IPS-18a (cell line): ENCODE data around the gene SNTN.
"Not testable (repeated sequence)": the region's sequence is repeated elsewhere in the genome, so short reads cannot be mapped to it uniquely, and the experiment has no call there.

ENCODE experiments used
- H3K27ac ChIP-seq: one replicate; pipeline ENCODE4 v1.5.1; 2013; ENCODE audit warnings: low read length
- H3K27me3 ChIP-seq: one replicate; pipeline ENCODE4 v1.6.1; 2013; ENCODE audit warnings: mild to moderate bottlenecking, low read length; ENCODE audit not compliant: control insufficient read depth, insufficient read depth
- H3K36me3 ChIP-seq: one replicate; pipeline ENCODE4 v1.6.1; 2013; ENCODE audit warnings: low read depth, low read length; ENCODE audit not compliant: control insufficient read depth
- H3K4me1 ChIP-seq: one replicate; pipeline ENCODE4 v1.6.1; 2013; ENCODE audit warnings: low read depth, low read length; ENCODE audit not compliant: control insufficient read depth
- H3K4me3 ChIP-seq: one replicate; pipeline ENCODE4 v1.5.1; 2013; ENCODE audit warnings: low read length
- H3K9ac ChIP-seq: one replicate; pipeline ENCODE4 v1.6.1; 2013; ENCODE audit warnings: mild to moderate bottlenecking, low read length, moderate library complexity
- H3K9me3 ChIP-seq: one replicate; pipeline ENCODE4 v1.6.1; 2013; ENCODE audit warnings: low read depth, low read length; ENCODE audit not compliant: control insufficient read depth

The SNTN gene

DNA sequence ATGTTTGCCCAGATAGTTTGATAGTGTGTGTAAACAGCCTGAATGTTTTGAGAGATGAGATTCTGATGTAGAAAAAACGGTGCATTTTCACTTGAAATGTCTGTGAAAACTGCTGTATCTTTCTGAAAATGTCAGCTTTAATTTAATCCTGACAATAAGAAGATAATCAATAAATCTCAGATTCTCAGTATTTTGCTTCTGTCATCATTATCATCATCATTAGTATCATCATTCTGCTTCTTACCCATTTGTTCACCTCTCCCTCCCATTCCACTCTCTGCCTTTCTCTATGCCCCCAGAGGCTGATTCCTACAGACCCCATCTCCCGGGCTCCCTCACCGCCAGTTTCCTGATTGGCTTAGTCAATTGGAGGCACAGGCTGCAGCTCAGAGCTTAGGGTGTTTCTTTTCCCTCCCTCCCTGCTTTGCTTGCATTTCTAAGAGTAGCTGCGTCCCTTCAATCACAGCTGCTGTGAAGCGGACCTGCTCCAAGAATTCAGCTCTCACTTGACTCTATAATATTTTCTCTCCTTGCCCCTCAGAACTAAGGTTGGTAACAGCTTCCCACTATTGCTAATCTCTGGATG, 8.2 kb upstream of the SNTN start:
- H3K27me3 ChIP-seq = no peaks in the 10 kb centered on the region
- H3K36me3 ChIP-seq = no peaks in the 10 kb centered on the region
- peak overlapping the region; percentile 58 for H3K9ac ChIP-seq
- peak overlapping the region; percentile 75 for H3K4me3 ChIP-seq
- H3K27ac ChIP-seq = no peak overlapping the region
- H3K9me3 ChIP-seq = no peaks in the 10 kb centered on the region
- peaks cover 11% of the 10 kb centered on the region for H3K4me1 ChIP-seq

DNA sequence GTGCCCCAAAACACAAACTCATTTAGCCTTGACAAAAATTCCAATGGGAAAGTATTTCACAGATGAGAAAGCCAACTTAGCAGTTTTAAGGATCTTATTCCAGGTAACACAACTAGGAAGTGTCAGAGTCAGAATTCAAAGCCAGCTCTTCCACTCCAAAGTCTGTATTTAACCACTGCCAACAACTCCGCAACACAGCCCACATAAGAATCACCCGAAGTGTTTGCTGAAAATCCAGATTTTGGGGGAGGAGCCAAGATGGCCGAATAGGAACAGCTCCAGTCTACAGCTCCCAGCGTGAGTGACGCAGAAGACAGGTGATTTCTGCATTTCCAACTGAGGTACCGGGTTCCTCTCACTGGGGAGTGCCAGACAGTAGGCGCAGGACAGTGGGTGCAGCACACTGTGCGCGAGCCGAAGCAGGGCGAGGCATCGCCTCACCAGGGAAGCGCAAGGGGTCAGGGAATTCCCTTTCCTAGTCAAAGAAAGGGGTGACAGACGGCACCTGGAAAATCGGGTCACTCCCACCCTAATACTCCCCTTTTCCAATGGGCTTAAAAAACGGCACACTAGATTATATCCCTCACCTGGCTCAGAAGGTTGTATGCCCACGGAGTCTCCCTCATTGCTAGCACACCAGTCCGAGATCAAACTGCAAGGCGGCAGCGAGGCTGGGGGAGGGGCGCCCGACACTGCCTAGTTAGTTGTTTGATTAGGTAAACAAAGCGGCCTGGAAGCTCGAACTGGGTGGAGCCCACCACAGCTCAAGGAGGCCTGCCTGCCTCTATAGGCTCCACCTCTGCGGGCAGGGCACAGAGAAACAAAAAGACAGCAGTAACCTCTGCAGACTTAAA, 7.3 kb upstream of the SNTN start:
- not testable (repeated sequence) for H3K27ac ChIP-seq, H3K9me3 ChIP-seq, H3K27me3 ChIP-seq, H3K36me3 ChIP-seq
- Histone ChIP-seq H3K9ac (peak overlapping the region; percentile 58), H3K4me1 (peaks cover 11% of the 10 kb centered on the region), H3K4me3 (peak overlapping the region; percentile 75)

DNA sequence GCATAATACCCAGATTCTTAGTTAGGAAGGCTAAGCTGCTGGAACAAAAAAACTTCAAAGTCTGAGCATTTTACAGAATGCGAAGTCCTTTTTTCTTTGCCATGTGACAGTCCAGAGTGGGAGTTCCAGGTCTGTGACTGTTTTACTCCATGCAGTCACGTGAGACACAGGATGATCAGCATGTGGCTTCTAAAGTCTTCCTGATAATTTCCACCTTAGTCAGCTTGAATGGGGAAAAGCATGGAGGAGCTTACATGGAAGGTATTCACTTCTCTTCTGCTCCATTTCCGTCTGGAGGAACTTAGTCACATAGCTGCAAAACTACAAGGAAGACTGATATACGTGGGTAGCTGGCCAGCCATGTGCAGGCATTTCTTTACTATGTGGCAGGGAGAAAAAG, 1.7 kb downstream of the SNTN start:
- no peak overlapping the region for H3K9ac ChIP-seq
- no peaks in the 10 kb centered on the region for H3K36me3 ChIP-seq
- H3K27me3 ChIP-seq = no peaks in the 10 kb centered on the region
- no peak overlapping the region for H3K4me3 ChIP-seq
- no peaks in the 10 kb centered on the region for H3K4me1 ChIP-seq
- H3K9me3 ChIP-seq = no peaks in the 10 kb centered on the region
- no peak overlapping the region for H3K27ac ChIP-seq

DNA sequence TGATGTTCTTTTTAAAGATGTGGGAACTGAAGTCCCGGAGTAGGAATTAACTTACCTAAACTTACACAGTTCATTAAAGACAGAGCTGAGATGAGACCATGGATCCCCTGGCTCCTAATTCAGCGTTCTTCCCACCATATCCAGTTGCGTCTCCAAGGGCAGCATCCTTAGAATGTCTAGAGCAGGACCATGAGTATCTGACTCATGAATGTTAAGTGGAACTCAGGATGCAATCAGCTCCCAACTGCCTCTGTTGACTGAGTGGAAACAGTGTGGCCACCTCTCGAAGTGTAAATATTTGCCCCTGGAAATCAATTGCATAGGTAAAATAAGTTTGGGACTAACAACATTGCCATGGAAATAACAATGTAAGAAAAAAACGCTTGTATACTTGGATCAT, 2.5 kb downstream of the SNTN start:
- Histone ChIP-seq H3K9ac (no peak overlapping the region), H3K27ac (no peak overlapping the region), H3K9me3 (no peaks in the 10 kb centered on the region), H3K36me3 (no peaks in the 10 kb centered on the region), H3K4me1 (no peaks in the 10 kb centered on the region), H3K27me3 (no peaks in the 10 kb centered on the region), H3K4me3 (no peak overlapping the region)

DNA sequence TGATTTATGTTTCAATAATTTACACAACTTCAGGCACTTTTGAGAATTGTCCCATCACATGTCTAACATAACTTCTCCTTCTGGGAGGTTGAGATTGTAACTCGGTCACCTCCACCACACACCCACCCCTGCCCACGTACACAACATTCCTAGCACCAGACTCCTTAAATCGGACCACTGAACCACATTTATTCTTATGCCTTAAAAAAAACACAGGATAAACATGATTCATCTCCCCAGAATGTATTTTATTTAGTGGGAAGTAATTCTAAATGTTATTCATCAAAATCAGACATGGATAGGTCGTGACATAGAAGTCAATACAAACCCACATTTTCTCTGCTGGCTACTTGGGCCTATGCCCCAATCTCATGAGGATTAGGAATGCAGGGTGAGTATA, 3.0 kb downstream of the SNTN start:
- H3K9ac ChIP-seq = no peak overlapping the region
- H3K27ac ChIP-seq = no peak overlapping the region
- H3K4me1 ChIP-seq = no peaks in the 10 kb centered on the region
- H3K27me3 ChIP-seq = no peaks in the 10 kb centered on the region
- no peaks in the 10 kb centered on the region for H3K9me3 ChIP-seq
- H3K4me3 ChIP-seq = no peak overlapping the region
- H3K36me3 ChIP-seq = no peaks in the 10 kb centered on the region

DNA sequence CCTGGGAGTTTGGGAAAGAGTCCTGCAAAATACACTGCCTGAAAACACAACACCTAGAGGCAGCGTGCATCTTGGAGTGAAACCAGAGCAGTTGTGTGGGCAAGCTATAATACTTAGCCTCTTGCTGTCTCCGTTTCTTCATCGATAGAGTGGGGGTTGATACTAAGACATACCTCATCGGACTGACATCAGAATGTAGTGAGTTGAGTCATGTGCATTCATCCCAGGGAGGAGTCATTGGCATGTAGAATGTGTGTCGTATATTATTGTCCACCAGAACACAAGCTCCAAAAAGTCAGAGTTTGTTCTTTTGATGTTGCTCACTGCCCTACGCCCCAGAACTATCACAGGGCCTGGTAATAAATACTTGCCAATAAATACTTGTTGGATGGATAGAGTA, 4.3 kb downstream of the SNTN start:
- Histone ChIP-seq H3K27ac (no peak overlapping the region), H3K27me3 (no peaks in the 10 kb centered on the region), H3K4me3 (no peak overlapping the region), H3K9ac (no peak overlapping the region), H3K9me3 (no peaks in the 10 kb centered on the region), H3K36me3 (no peaks in the 10 kb centered on the region), H3K4me1 (no peaks in the 10 kb centered on the region)

DNA sequence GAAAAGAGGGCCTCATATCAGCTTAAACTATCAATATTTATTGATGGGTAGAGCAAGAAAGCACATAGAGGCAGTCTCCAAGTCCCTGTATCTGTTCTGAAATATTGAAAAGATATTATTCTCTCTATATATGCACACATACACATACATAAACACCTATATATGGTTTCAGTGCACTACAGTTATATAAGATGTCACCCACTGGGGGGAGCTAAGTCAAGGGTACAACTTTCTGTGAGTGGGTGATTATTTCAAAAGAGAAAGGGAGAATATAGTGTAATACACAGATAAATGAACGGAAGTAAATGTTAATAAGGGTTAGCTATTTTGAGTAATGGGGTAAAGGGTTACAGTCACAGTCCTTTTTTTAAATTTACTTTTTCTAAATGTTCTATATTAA, 8.8 kb downstream of the SNTN start:
- Histone ChIP-seq H3K36me3 (no peaks in the 10 kb centered on the region), H3K9me3 (no peaks in the 10 kb centered on the region), H3K4me3 (no peak overlapping the region), H3K27me3 (no peaks in the 10 kb centered on the region), H3K4me1 (no peaks in the 10 kb centered on the region), H3K27ac (no peak overlapping the region), H3K9ac (no peak overlapping the region)

DNA sequence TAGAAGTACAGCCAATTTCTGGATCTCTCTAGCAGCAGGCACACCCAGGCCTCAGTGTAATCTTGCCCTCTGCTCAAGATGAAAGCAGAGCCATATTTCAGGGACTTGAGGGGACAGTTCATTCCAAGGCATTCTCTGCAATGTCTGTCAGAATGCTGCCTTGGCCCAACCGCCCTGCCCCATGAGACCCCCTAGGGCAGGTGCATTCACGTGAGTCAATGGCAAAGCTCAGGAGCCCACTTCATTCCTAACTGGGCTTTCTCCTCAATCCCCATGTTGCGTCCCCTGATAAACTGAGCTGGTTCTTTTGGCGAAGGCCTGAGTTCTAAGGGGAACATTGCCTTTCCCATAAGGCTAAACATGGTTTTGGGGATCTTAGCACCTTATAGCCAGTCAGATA, 9.5 kb downstream of the SNTN start:
- Histone ChIP-seq H3K36me3 (no peaks in the 10 kb centered on the region), H3K9me3 (no peaks in the 10 kb centered on the region), H3K27ac (no peak overlapping the region), H3K4me1 (no peaks in the 10 kb centered on the region), H3K27me3 (no peaks in the 10 kb centered on the region), H3K4me3 (no peak overlapping the region), H3K9ac (no peak overlapping the region)

DNA sequence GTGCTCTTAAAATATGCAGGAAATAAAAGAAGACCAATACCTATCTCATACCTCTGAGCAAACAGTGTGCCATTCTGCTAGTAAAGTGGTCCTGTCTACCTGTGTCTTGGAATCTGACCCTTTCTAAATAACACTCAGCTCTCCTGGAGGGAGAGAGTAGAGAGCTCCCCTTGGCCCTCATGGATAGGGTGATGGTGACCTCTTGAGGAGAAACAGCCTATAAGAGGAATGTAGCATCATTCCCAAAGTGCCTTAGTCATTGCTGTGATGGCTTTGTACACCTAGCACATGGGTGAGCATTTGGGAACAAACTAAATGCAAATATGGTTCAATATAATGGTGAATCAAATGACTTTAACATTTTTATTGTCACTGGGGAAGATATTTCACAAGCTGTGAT, 10.0 kb downstream of the SNTN start:
- Histone ChIP-seq H3K36me3 (no peaks in the 10 kb centered on the region), H3K27me3 (no peaks in the 10 kb centered on the region), H3K27ac (no peak overlapping the region), H3K9me3 (no peaks in the 10 kb centered on the region), H3K4me3 (no peak overlapping the region), H3K4me1 (no peaks in the 10 kb centered on the region), H3K9ac (no peak overlapping the region)

DNA sequence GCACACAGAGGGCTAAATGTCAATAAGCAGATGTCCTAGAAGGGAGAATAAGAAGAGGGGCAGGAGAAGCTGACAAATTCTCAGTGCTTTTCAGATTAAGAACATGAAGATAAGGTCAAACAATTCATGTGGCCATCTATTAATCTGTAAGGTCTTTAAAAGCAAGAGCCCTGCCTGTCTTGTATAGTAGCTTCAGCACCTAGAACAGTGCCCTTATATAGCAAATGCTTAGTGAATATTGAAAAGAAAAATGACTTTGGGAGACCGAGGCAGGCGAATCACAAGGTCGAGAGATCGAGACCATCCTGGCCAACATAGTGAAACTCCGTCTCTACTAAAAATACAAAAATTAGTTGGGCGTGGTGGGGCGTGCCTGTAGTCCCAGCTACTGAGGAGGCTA, 18.1 kb downstream of the SNTN start:
- H3K36me3 ChIP-seq = no peaks in the 10 kb centered on the region
- H3K4me3 ChIP-seq = no peak overlapping the region
- no peaks in the 10 kb centered on the region for H3K4me1 ChIP-seq
- no peaks in the 10 kb centered on the region for H3K9me3 ChIP-seq
- H3K27ac ChIP-seq = no peak overlapping the region
- no peak overlapping the region for H3K9ac ChIP-seq
- H3K27me3 ChIP-seq = no peaks in the 10 kb centered on the region

DNA sequence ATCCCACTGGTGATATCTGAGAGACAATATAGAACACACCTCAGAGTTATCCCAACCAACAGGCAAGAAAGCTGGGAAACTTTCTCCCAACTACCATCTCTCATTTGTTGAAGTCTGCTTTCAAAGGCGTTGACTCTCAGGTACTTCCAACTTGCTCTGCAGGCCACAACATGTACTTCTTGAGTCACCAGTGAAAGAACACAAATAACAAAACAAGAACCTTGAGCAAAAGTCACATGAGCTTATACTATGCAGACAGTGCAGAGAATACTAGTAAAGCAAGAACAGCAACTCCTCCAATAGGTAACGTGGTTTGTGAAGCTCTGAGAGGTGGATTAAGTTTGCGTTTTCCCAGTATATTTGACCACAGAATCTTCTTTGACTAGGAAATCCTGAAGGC, 20.6 kb downstream of the SNTN start:
- Histone ChIP-seq H3K9me3 (no peaks in the 10 kb centered on the region), H3K9ac (no peak overlapping the region), H3K27ac (no peak overlapping the region), H3K4me1 (no peaks in the 10 kb centered on the region), H3K27me3 (no peaks in the 10 kb centered on the region), H3K36me3 (no peaks in the 10 kb centered on the region), H3K4me3 (no peak overlapping the region)

DNA sequence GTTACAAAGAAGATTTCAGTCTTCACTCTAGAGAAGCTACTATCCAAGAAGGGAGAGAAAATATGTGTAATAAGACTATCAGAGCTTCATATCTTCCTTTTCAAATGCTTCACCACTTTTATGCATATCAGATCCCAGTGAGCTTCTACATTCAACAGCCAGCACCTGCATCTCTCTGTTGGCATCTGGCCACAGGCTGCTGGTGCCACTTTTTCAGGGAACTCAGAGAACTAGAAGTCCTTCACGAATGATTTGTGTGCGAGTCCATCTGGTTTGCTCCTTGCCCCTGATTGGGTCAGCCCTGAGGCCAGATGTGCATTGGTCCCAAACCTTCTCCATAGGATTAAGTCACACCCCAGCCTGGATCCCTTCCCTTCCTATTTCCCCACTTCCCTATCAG, 22.1 kb downstream of the SNTN start:
- no peaks in the 10 kb centered on the region for H3K9me3 ChIP-seq
- no peaks in the 10 kb centered on the region for H3K36me3 ChIP-seq
- no peak overlapping the region for H3K4me3 ChIP-seq
- no peak overlapping the region for H3K9ac ChIP-seq
- H3K4me1 ChIP-seq = no peaks in the 10 kb centered on the region
- no peaks in the 10 kb centered on the region for H3K27me3 ChIP-seq
- no peak overlapping the region for H3K27ac ChIP-seq
